Stimulated activated CD8-positive, alpha-beta memory T cell treated with anti-CD3 and anti-CD28 coated beads, Interleukin-12 subunit alpha, Interleukin-12 subunit beta, amount 100 ng/mL, for 4 hours (primary cell): ENCODE data around the gene SLC39A11.
"Not testable (repeated sequence)": the region's sequence is repeated elsewhere in the genome, so short reads cannot be mapped to it uniquely, and the experiment has no call there.

Experiments used
- DNase-seq: peaks from one replicate; pipeline ENCODE4 v3.0.0-alpha.2; 2020; ENCODE audit warnings: low read depth

SLC39A11 gene

GRCh38 chr17:73107191-73107590, 14.7 kb upstream of the SLC39A11 start:
- no peak for DNase-seq

GRCh38 chr17:73105431-73105830, 12.9 kb upstream of the SLC39A11 start:
- no peak for DNase-seq

GRCh38 chr17:73104450-73104849, 12.0 kb upstream of the SLC39A11 start:
- no peak for DNase-seq

- DNase-seq: no peak
Measured at GRCh38 chr17:73103641-73104335, 11.3 kb upstream of the SLC39A11 start.

- DNase-seq: no peak
Measured at GRCh38 chr17:73101031-73101430, 8.5 kb upstream of the SLC39A11 start.

- no peak for DNase-seq
Measured at GRCh38 chr17:73100363-73100762, 7.9 kb upstream of the SLC39A11 start.

GRCh38 chr17:73099511-73099910, 7.0 kb upstream of the SLC39A11 start:
- DNase-seq: no peak

GRCh38 chr17:73098919-73099318, 6.4 kb upstream of the SLC39A11 start:
- no peak for DNase-seq

GRCh38 chr17:73097973-73098765, 5.7 kb upstream of the SLC39A11 start:
- not testable (repeated sequence) for DNase-seq

GRCh38 chr17:73096866-73097265, 4.4 kb upstream of the SLC39A11 start:
- DNase-seq: no peak

- no peak for DNase-seq
Measured at GRCh38 chr17:73096211-73096610, 3.7 kb upstream of the SLC39A11 start.

- no peak for DNase-seq
Measured at GRCh38 chr17:73093286-73093685, 798 bp upstream of the SLC39A11 start.

- no peak for DNase-seq
Measured at GRCh38 chr17:73091770-73092522, 542 bp downstream of the SLC39A11 start.

- no peak for DNase-seq
Measured at GRCh38 chr17:73091410-73091769, 1.1 kb downstream of the SLC39A11 start.

- no peak for DNase-seq
Measured at GRCh38 chr17:73090396-73091202, 1.9 kb downstream of the SLC39A11 start.

- DNase-seq: no peak
Measured at GRCh38 chr17:73089322-73090317, 2.9 kb downstream of the SLC39A11 start.

- no peak for DNase-seq
Measured at GRCh38 chr17:73088561-73088960, 3.9 kb downstream of the SLC39A11 start.

- DNase-seq: no peak
Measured at GRCh38 chr17:73083432-73083831, 9.1 kb downstream of the SLC39A11 start.

- DNase-seq: no peak
Measured at GRCh38 chr17:73074566-73074965, 17.9 kb downstream of the SLC39A11 start.

GRCh38 chr17:73072219-73072962, 20.1 kb downstream of the SLC39A11 start:
- no peak for DNase-seq
